Measurements from ENCODE around the gene PARS2.
"Not testable (repeated sequence)": the region's sequence is repeated elsewhere in the genome, so short reads cannot be mapped to it uniquely, and the experiment has no call there.

Gene PARS2

DNA sequence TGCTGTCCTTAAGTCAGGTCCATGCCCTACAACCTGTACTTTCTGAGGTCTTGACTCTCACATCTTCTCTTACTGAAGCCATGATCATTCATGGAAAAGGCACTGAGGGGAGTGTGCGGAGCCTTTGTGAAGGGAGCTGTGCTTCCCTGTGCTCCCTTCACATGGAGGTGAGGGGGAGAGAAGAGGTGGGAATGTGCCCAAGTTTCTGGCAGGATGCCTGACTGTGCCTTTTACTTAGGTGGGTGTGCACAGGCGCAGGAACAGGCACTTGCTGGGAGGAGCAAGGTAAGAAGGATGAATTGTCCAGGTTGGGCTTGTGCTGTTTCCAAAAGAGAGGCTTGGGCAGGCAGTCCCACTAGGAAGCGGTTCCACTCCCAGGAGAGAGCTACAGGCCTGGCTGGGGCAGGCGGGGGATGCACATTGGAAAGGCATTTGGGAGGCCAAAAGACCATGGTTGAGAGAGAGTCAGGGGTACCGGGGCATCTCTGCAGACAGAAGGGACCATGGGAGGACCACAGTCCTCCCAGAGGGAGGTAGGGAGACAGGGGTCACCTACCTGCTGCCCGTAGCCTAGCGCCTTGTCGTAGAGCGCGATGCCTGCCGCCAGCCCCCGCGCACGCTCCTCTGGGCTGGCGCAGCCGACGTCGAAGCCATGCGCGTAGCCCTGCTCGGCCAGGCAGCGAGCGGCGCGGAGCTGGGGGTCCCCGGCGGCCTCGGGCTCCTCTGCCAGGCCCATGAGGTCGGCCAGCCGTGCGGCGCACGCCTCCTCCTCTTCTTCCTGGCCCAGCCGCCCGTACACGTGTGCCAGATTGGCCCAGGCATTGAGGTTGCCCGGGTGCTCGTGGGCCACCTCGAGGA is 35.9 kb upstream of the PARS2 start:
- DNase-seq (ENCODE audit: low read depth), result no peak

DNA sequence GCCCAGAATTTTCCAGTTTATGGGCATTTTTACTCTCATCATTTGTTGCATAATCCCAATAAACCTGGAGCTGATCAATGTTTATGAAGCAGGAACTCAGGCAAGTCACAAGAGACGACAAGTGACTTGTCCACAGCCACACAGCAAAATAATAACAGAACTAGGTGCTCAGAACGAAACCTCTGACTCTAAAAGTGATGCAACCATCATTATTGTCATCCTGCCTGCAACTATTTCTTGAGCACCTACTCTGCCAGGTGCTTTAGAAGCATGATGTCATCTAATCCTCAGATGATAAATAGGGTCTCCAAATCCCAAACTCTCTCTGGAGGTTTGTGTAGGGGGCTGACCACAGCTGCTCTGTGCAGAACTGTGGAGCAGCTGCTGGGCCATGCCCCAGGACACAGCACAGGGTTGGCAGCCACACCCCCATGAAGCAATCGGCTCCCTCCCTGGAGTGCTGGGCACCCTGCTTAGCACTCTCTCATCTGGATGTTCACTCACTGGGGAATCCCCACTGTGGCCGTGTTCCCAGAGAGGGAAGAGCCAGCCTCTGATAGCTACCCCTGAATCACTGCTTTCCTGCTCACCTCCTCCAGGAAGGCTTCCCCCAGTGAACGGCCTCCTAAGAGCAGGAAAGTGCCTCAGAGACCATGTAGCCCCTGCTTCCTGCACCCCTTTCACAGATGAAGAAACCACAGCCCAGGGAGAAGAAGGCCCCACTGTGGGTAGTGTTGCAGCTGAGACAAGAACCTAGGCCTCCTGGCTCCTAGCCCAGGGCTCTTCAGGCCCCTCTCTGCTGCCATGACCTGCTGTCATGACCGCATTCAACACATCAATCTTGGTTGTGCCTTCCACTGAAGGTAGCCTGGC is 34.7 kb upstream of the PARS2 start:
- peak; percentile 9 for DNase-seq (ENCODE audit: low read depth)

DNA sequence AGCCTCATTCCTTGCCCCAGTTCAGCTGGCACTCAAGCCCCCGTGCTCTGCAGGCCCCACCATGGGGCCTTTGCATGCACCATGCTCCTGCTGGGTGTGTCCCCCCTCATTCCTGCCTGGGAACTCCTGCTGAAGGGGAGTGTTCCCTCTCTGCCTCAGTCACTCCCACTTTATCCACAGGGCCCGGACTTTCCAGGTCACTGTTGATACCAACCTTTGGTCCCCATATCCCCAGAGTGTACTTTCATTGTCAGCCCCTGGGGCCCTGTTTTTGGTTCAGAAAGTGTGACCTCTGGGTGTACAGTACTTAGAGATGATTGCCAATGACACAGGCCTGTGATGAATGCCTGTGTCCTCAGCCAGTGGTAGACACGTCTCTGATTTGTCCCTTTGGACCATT is 33.9 kb upstream of the PARS2 start:
- no peak for DNase-seq (ENCODE audit: low read depth)

DNA sequence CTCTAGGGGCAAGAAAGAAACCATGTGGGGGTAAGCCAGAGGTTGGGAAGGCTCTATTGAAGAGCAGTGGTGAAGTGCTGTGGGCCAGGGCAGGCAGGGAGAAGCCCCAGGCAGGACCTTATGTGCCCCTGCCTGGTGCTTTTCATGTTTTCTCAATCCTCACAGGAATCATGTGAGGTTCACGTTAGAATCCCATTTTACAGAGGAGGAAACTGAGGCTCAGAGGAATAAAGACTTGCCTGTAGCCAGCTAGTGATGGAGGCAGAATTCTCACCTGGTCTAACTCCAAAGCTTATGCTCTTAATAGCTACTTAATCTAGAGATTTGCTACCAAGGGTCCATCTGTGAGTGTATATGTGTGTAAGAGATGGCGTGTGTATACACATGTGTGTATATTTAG is 32.6 kb upstream of the PARS2 start:
- DNase-seq (ENCODE audit: low read depth), result no peak

DNA sequence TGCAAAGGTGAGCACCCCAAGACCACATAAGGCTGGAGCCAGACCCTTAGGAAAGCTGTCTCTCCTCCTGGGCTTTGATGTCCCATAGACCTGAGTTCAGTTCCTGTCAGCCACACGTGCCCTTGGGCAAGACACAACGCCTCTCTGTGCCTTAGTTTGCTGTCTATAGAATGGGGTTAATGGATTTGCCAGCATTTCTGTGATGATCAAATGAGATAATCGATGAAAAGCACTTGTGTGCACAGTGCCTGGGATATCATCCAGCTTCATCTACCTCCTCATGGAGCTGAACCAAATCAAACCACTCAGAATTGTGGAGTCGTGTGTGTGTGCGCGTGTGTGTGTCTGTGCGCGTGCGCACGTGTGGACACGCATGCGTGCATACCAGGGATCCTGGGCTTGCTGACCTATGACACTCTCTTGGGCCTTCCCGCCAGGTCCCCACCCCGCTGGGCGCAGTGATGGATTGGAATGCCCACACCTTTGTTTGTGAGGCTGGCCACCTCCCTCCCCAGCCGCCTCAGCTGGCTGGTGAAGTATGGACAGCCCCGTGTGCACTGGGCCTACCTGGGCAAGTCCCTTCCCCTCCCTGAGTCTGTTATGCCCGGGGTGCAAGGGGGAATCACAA is 31.6 kb upstream of the PARS2 start:
- no peak for DNase-seq (ENCODE audit: low read depth)

DNA sequence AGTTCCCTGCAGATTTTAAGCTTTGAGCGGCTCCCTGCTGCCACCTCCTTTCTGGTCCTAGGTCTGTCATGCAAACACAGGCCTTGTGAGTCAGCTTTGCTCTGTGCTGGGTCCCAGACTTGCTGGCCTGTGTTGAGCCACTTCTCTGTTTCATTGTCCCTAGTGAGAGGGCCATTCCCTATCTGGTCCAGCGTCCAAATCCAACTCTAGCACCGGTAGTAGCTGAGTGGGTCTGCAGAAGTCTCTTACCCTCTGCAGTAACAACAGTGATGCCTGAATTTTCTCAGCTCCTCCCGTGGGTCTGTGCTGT is 31.0 kb upstream of the PARS2 start:
- DNase-seq (ENCODE audit: low read depth), result no peak

DNA sequence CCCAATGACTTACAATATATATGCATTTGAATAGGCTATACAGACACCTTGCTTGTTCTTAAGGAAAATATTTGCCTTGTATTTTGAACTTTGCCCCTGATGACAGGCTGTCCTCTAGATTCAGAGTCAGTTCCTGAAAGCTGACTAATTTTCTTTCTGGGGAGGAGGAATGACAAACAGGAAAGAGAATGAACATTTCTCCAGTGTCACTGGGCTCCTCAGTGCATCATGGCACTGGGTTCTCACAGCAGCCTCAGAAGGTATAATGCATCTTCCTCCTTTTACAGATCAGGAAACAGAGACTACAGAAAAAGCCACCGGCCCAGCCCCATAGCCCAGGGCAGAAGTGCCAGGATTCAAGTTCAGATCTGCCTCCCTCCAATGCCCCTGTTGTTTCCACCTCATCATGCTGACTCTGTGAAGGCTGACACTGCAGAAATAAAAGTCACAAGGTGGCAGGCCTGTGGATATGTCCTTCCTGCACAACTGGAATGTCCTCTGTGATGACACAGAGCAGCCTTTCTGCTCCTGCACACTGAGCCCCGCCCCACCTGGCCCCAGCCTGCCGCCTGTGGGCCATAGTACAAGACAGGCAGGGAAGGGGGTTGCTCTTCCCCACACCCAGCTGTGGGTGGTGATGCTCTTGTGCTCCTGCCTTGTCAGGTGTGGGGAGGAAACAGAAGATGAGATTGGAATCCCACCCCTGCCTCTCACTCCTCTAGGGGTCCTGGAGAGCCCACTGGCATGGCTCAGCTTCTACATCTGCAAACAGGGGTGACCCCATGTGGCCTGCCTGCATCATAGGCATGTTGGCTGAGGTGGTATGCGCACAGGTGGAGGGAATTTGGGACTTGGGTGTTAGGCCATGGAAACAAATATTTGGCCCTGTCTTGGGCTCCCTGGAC is 30.4 kb upstream of the PARS2 start:
- no peak for DNase-seq (ENCODE audit: low read depth)

DNA sequence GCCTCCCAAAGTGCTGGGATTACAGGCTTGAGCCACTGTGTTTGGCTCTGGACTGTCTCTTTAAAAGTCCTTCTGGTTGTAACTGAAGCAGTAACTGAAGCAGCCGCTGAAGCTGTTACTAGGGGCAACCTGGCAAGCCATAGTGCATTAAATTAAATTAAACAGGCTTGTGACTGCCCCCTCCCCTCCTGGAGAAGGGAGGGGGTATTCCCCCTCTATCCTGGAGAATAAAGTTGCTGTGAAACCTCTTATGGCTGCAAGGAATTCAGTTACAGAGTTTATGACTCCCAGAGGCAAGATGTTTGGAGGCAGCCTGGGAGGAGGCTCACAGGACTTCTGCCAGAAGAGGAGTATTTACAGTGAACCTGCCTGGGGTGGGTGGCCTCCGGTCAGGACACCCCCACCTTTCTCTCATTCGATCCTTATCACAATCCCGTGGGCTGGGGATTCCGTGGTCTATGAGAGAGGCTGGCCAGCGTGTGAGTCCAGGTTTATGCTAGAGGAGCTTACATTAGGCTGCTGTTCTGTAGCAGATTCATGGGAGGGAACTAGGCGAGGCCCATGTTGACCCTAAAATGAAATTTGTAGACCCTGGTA is 28.5 kb upstream of the PARS2 start:
- DNase-seq (ENCODE audit: low read depth), result no peak

DNA sequence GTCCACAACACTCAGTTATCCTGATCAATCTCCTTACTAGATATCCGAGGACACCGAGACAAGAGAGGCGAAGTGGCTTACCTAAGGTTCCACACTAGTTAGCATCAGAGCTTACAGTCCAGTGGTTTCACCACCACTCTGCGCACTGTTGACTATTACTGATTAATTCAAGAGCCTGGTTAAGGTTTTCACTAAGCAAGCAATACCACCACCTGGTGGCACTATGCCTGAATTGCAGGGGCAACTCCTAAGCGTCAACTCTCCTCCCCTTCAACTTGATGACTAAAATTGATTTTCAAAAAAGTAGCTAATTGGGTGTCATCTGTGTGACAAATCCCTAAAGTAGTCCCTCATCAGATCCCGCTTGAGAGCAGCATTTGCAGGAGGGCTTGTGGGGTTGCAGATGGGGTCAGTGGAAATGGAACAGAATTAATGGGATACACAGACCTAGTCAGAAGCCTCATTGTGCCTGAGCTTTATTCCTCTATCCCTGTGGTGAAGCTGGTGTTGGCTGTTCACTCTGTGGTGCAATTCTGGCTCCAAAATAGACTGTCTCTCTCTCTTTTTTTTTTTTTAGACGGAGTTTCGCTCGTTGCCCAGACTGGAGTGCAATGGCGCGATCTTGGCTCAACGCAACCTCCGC is 27.7 kb upstream of the PARS2 start:
- no peak for DNase-seq (ENCODE audit: low read depth)

DNA sequence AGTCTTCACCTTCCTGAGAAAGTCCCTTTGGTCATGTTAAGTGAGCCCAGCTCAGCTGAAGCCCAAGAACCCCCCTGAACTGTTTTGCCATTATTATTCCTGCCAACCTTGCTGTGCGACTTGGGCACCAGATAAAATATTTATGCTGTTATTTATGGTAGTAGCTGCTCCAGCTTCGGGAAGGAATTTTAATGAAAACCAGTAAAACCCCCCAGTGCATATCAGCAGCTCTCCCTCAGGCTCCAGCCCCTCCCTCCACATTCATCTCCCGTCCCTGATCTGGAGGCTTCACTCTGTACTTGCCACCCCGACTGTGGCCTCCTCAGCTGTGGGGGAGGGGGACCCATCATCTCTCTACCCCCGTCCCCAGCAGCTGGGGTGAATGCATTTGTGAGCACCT is 24.1 kb upstream of the PARS2 start:
- DNase-seq (ENCODE audit: low read depth), result no peak

DNA sequence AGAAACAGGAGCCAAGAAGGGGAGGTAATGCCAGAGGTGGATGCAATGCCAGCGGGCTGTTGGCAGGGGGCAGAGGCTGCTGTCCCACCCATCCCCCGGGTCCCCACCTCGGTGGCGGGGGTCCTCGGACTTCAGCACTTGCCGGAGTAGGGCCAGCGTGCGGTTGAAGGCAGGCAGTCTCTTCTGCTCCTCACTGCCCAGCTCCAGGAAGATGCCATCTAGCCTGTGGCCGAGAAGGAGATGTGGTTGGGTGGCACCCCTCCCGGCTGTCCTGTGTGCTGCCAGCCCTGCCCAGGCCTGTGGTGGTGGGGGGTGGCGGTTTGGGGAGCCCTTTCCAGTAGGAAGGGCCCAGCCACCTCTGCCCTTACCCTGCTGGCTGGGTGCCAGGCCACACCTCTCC is 23.3 kb upstream of the PARS2 start:
- DNase-seq (ENCODE audit: low read depth), result no peak

DNA sequence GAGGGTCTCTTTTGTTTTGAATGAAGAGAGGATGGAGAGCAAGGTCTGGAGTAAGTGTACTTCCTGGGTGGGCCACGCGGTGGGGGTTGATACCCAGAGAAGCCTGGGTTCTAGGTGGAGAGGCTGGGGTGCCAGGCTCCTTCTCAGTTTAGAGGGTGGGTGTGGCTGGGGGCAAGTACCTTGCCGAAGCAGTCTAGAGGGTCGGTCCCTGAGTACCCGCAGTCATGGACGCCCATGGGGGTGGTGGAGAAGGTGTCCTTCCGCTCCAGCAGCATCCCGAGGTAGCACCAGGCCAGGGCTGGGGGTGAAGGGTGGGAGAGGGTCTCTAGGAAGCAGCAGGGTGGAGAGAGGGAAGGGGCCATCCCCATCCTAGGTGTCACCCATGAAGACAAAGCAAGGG is 22.5 kb upstream of the PARS2 start:
- no peak for DNase-seq (ENCODE audit: low read depth)

DNA sequence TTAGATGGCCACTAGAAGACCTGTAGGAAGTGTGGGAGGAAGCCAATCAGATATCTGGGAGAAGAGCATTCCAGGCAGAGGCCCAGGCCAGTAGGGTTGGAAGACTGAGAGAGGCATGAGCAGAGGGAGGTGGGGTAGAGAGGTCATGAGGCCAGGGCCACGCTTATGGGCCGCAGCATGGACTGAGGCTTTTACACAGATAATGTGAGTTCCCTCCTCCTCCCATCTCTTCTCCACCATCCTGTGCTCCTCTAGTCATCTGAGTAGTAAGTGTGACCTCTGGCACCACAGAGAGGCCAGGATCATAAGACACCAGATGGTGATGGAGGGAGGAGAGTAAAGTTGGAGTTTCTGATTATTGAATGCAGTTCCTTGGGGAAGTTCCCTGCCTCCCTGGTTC is 19.7 kb upstream of the PARS2 start:
- no peak for DNase-seq (ENCODE audit: low read depth)

DNA sequence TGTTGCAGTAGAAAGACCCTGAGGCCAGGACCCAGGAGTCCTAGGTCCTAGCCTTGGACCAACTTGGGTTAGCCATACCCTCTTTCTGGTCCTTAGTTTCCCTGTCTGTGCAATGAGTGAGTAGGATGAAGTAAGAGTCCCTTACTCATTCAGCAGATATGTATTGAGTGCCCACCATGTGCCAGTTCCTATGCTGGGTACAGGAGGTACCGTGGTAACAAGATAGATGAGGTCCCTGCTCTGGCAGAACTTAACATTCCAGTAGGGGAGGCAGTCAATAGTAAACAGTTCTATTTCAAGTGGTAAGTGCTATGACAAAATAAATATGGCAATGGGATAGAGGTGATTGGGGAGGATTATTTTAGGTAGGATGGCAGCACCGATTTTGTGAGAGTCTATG is 18.3 kb upstream of the PARS2 start:
- DNase-seq (ENCODE audit: low read depth), result no peak

DNA sequence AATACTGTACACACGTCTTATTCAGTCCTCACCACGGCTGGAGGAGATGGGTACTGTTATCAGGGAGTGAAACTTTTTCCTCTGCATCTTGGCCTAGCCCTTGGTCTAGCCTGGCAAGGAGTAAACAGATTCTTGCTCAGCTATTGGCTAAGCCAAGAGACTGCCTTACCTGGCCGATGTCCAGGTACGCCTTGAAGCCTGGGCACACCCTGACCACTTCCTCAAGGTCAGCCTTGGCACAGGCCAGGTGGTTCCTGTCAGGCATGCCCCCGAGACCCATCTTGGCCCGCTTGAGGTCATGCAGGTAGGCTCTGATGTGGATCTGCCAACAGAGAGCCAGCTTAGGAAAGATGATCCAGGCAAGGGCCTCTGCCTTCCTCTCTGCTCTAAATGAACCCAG is 17.8 kb upstream of the PARS2 start:
- no peak for DNase-seq (ENCODE audit: low read depth)

DNA sequence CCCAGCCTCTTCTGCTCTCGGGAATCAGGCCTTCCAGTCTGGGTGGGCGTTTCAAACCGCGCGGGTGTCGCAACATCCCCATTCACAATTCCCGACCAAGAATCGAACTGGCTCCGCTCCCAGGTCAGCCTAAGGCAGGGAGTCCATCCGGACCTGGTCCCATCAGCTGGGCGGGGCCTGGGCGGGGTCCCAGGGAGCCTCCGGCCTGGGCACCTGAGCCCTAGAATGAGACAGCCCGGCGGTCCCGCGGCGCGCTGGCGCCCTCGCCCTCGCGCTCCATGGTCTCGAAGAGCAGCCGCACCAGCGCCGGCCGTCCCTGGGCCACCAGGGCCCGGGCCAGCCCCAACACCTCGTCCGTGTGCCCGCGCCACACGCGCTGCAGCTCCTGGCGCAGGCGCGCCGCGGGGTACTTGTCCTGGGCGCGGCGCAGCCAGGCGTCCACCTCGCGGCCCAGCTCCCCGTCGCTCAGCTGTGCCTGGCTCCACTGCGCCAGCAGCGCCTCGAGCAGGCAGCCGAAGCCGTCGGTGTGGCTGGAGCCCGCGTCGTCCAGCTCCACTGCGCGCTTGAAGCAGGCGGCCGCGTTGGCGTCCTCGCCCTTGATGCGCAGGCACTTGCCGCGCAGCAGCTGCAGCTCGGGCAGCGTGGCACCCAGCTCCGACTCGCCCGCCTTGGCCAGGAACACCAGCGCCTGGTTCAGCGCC is 16.9 kb upstream of the PARS2 start:
- DNase-seq (ENCODE audit: low read depth), result no peak

DNA sequence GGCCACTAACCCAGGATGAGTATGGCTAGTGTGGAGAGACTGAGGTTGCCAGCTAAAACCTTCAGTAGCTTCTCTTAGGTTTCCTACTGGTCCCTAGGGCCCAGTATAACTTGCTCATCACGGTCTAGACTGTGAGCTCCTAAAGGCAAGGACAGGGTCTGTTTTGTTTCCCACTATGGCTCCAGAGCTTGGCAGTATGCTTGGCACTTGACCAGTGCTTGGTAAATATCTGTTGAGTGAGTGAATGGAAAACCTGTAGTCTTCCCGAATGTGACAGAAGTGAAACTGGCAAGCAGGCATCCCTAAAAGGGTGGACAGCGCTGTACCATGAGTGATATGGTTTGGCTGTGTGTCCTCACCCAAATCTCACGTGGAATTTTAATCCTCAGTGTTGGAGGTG is 13.1 kb upstream of the PARS2 start:
- no peak for DNase-seq (ENCODE audit: low read depth)

DNA sequence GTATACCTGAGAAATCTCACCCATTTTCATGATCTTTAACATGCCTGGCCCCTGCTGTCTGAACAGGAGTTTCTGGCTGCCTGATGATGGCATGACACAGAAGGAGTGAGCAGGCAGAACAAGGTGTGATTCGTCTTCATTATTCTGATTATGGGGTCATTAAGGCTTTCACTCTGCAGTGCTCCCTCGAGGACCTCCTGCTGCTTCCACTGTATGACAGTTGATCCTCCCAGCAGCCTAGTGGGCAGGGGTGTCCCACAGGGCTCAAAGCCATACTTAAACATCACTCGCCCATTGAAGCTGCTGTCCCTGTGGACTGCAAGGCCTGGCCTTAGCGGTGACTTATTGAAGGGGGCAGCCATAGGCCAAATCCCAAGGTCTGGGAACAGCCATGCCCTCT is 12.7 kb upstream of the PARS2 start:
- DNase-seq (ENCODE audit: low read depth), result no peak

DNA sequence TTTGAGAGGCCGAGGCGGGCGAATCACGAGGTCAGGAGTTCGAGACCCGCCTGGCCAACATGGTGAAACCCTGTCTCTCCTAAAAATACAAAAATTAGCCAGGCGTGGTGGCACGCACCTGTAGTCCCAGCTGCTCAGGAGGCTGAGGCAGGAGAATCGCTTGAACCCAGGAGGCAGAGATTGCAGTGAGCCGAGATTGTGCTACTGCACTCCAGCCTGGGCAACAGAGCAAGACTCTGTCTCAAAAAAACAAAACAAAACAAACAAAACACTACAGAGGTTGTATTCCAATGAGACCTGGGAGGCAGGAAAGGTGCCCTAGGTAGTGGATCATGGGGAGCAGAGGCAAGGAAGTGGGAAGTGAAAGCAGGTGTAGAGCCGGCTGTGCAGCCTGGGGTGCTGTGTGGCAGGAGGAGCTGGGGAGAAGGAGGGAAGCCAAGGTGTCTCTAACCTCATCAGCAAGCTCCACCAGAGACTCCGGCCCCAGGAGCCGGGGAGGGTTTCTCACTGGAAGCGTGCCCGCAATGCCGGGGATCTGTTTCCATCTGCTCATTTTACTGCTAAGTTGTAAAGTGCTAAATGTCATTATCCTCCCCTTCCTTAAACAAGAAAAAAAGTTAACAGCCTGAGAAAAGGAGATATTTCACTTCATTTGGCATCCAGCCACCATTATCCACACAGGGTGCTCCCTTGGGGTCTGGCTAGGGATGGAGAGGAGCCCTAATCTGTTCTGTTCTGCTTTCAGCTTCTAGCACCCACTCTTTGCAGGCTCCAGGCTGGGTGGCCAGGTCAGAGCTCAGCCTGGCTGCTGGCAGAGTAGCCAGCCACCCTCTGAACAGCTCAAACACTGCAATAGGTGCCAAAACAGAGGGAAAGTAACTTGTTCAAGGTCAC is 11.8 kb upstream of the PARS2 start:
- not testable (repeated sequence) for DNase-seq (ENCODE audit: low read depth)

Measured in T-helper 22 cell (primary cell).